Sigmoid colon (tissue), 4 donors: Measurements from ENCODE around the gene OLIG1.

Experiments used
- EP300 ChIP-seq, 4 donors: sonication (generic); formaldehyde crosslinking; IDR thresholded peaks; one replicate each; pipeline ENCODE4 v1.6.1; 2017; ENCODE audit warnings: antibody characterized with exemption in 4 of 4
- POLR2A ChIP-seq, 2 donors: fragments of 450-650 bp; IDR thresholded peaks; one replicate each; pipeline ENCODE4 v1.6.1; 2016; ENCODE audit warnings: antibody characterized with exemption in 2 of 2, mild to moderate bottlenecking in 2 of 2, moderate library complexity in 2 of 2
- POLR2AphosphoS5 ChIP-seq, 4 donors: sonication (generic); formaldehyde crosslinking; IDR thresholded peaks; one replicate each; pipeline ENCODE4 v1.6.1; 2017; ENCODE audit warnings: antibody characterized with exemption in 4 of 4
- TF ChIP-seq, protein P1 (sequence below), 4 experiments: fragments of 450-650 bp in 3 of 4; fragments of 200-600 bp in 1 of 4; IDR thresholded peaks; one replicate each; pipeline ENCODE4 v1.5.1; 2016 to 2019; ENCODE audit warnings: antibody characterized with exemption in 4 of 4, mild to moderate bottlenecking in 3 of 4, moderate library complexity in 2 of 4

DNA sequence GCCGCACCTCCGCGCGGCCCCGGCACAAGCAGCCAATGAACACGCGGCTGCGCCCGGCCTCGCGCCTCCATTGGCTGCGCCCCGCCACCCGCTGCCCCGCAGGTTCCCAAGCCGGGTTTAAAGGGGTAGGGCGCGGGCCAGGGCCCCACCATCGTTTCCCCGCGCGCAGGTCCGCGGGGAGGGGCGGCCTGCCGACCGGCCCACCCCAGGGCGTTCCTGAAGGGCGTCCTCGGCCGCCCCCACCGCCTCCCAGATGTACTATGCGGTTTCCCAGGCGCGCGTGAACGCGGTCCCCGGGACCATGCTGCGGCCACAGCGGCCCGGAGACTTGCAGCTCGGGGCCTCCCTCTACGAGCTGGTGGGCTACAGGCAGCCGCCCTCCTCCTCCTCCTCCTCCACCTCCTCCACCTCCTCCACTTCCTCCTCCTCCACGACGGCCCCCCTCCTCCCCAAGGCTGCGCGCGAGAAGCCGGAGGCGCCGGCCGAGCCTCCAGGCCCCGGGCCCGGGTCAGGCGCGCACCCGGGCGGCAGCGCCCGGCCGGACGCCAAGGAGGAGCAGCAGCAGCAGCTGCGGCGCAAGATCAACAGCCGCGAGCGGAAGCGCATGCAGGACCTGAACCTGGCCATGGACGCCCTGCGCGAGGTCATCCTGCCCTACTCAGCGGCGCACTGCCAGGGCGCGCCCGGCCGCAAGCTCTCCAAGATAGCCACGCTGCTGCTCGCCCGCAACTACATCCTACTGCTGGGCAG is at the start of gene OLIG1:
- TF ChIP-seq, protein P1, sequence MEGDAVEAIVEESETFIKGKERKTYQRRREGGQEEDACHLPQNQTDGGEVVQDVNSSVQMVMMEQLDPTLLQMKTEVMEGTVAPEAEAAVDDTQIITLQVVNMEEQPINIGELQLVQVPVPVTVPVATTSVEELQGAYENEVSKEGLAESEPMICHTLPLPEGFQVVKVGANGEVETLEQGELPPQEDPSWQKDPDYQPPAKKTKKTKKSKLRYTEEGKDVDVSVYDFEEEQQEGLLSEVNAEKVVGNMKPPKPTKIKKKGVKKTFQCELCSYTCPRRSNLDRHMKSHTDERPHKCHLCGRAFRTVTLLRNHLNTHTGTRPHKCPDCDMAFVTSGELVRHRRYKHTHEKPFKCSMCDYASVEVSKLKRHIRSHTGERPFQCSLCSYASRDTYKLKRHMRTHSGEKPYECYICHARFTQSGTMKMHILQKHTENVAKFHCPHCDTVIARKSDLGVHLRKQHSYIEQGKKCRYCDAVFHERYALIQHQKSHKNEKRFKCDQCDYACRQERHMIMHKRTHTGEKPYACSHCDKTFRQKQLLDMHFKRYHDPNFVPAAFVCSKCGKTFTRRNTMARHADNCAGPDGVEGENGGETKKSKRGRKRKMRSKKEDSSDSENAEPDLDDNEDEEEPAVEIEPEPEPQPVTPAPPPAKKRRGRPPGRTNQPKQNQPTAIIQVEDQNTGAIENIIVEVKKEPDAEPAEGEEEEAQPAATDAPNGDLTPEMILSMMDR (IDR thresholded peaks at IDR 0.05), result no peak
- TF ChIP-seq EP300 (IDR thresholded peaks at IDR 0.05) (no peak), POLR2A (IDR thresholded peaks at IDR 0.05) (no peak), POLR2AphosphoS5 (IDR thresholded peaks at IDR 0.05) (no peak)
